CD4-positive, alpha-beta memory T cell (primary cell): Measurements from ENCODE around the gene TERF2IP. TPM values are rescaled to one million over a fixed set of nuclear protein-coding genes. Genes with fewer than 3 reads are reported as not detected.

Experiments
- CTCF ChIA-PET: fragments of 350-600 bp; sonication (Branson Sonifier 250); formaldehyde crosslinking; loops from one replicate; lab custom pipeline; 2021; ENCODE audit warnings: inconsistent platforms; ENCODE audit not compliant: partially characterized antibody; lab: Charles Lee
- POLR2A ChIA-PET: fragments of 350-600 bp; sonication (Branson Sonifier 250); formaldehyde crosslinking; loops from one replicate; lab custom pipeline; 2021; ENCODE audit not compliant: partially characterized antibody; lab: Charles Lee
- DNase-seq, 5 donors: peaks; one replicate each; pipeline versions ENCODE4 v3.0.0 to v3.0.0-alpha.2; 2020 to 2022; ENCODE audit warnings: mixed read lengths in 1 of 5
- H3K27ac ChIP-seq: one replicate; pipeline ENCODE4 v1.7.0; 2013; ENCODE audit warnings: low read depth, low read length
- H3K27me3 ChIP-seq: 2 replicates; pipeline ENCODE4 v1.7.0; 2013; ENCODE audit warnings: mild to moderate bottlenecking, low read length, moderate library complexity; ENCODE audit not compliant: insufficient read depth
- H3K36me3 ChIP-seq: 2 replicates; pipeline ENCODE4 v1.7.0; 2013; ENCODE audit warnings: mild to moderate bottlenecking, low read length, moderate library complexity; ENCODE audit not compliant: insufficient read depth
- H3K4me1 ChIP-seq: 2 replicates; pipeline ENCODE4 v1.7.0; 2013; ENCODE audit warnings: mild to moderate bottlenecking, low read length, moderate library complexity; ENCODE audit not compliant: insufficient read depth
- H3K4me3 ChIP-seq, 2 donors: one replicate each; pipeline ENCODE4 v1.7.0; 2013; ENCODE audit warnings: low read length in 2 of 2, mild to moderate bottlenecking in 1 of 2
- H3K9me3 ChIP-seq, 2 donors: one replicate each; pipeline ENCODE4 v1.7.0; 2013; ENCODE audit warnings: low read length in 2 of 2, control low read depth in 1 of 2; ENCODE audit not compliant: control insufficient read depth in 1 of 2
- H3K27ac Mint-ChIP-seq, 7 donors: one replicate each; pipeline ENCODE4 v1.8.0; 2020 to 2021; ENCODE audit warnings: mixed read lengths in 7 of 7, mild to moderate bottlenecking in 6 of 7, inconsistent platforms in 3 of 7, moderate library complexity in 3 of 7
- H3K27me3 Mint-ChIP-seq, 2 donors: one replicate each; pipeline ENCODE4 v1.8.0; 2020 to 2021; ENCODE audit warnings: mixed read lengths in 2 of 2
- H3K36me3 Mint-ChIP-seq, 2 donors: one replicate each; pipeline ENCODE4 v1.8.0; 2020 to 2021; ENCODE audit warnings: mixed read lengths in 2 of 2, inconsistent platforms in 1 of 2, mild to moderate bottlenecking in 1 of 2
- H3K4me1 Mint-ChIP-seq, 4 donors: one replicate each; pipeline ENCODE4 v1.8.0; 2020 to 2021; ENCODE audit warnings: mixed read lengths in 4 of 4, mild to moderate bottlenecking in 1 of 4
- H3K4me3 Mint-ChIP-seq, 8 donors: one replicate each; pipeline ENCODE4 v1.8.0; 2020 to 2021; ENCODE audit warnings: mixed read lengths in 8 of 8, mild to moderate bottlenecking in 7 of 8, moderate library complexity in 6 of 8, inconsistent platforms in 3 of 8
- H3K9me3 Mint-ChIP-seq, 8 donors: one replicate each; pipeline ENCODE4 v1.8.0; 2020 to 2021; ENCODE audit warnings: mixed read lengths in 8 of 8, mild to moderate bottlenecking in 5 of 8, inconsistent platforms in 3 of 8, moderate library complexity in 1 of 8
- intact Hi-C: fragments of 100-400 bp; cut with micrococcal nuclease; formaldehyde crosslinking; loops from one replicate; pipeline ENCODE4 v1.15.1; 2023
- polyA plus RNA-seq, 2 donors: library from polyadenylated mRNA; unstranded; fragments of 300-500 nt; fragmentation: Illumina TruSeq; gene quantifications; one replicate each; pipeline ENCODE4 v1.2.3, GENCODE V29; 2021
- total RNA-seq, 2 experiments: library from RNA; stranded (reverse); gene quantifications; one replicate each; pipeline ENCODE4 v1.2.3, GENCODE V29; 2021

Gene TERF2IP
- total and polyA plus RNA-seq, 4 experiments from 2014 or later = 98.4 to 185 (median 130) TPM

DNA sequence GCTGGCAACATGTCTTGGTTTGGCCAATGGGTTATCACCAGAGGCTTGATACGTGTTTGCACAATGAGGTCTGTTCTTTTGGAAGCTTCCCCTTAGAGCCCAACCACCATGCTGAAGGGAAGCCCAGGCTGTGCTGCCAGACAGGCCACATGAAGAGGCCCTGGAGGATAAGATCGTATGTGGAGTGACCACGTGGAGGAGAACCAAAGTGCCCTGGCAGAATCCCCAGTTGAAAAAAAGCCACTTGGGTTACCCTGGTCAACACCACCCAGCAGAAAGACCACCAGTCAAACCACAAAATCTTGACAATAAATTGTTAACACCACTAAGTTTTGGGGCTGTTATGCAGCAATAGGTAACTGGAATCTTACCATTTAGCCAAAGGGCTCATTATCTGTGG, 17.5 kb upstream of the TERF2IP start:
- Mint-ChIP-seq H3K4me1 (peaks cover 33 to 43% (median 36%) of the 10 kb centered on the region in 4 donors), H3K27me3 (no peaks in the 10 kb centered on the region), H3K9me3 (peaks cover 0 to 1% (median 0%) of the 10 kb centered on the region in 8 donors), H3K36me3 (peaks cover 74 to 84% of the 10 kb centered on the region in 2 donors), H3K27ac (peak overlapping the region in 2 of 7 donors; percentile 7 to 56), H3K4me3 (no peak overlapping the region)
- Histone ChIP-seq H3K4me1 (peaks cover 28% of the 10 kb centered on the region), H3K27me3 (no peaks in the 10 kb centered on the region), H3K36me3 (peaks cover 73% of the 10 kb centered on the region), H3K27ac (no peak overlapping the region), H3K9me3 (no peaks in the 10 kb centered on the region), H3K4me3 (no peak overlapping the region)
- ChIA-PET CTCF (interaction anchor here (1.2 to 1.5 kb wide), 3 partner anchors 14 to 113 kb away, joined by 3 to 6 read pairs (median 3); partner anchors contain the start of genes KARS1 and TERF2IP), POLR2A (interaction anchor here (1.6 to 6.1 kb wide), 2 partner anchors 8 to 18 kb away, joined by 8 to 70 read pairs; partner anchors contain the start of genes KARS1 and TERF2IP)
- no peak for DNase-seq
- intact Hi-C loops = no loop called here

DNA sequence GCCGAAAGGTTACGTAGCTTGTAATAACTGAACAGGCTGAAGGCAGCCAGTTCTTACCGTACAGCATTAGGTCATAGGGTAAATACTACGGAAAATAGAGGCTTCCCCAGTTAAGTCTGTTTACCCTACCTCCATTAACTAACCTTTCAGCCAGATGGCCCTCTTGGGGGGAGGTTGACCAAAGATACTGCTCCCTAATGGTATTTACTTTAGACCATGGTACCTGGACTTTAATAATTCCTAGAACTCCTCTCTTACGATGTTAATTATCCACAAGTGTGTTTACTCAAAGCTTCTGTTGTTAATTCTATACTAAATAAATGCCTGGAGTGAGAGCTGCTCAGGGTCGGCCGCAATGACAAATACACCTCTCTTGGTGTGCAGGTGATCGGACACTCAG, 14.7 kb upstream of the TERF2IP start:
- Mint-ChIP-seq H3K4me1 (peaks cover 16 to 18% (median 17%) of the 10 kb centered on the region in 4 donors), H3K9me3 (no peaks in the 10 kb centered on the region), H3K27ac (peak overlapping the region in 2 of 7 donors; percentile 30 to 53), H3K36me3 (peaks cover 68 to 88% of the 10 kb centered on the region in 2 donors), H3K4me3 (no peak overlapping the region), H3K27me3 (no peaks in the 10 kb centered on the region)
- Histone ChIP-seq H3K27ac (no peak overlapping the region), H3K36me3 (peaks cover 89% of the 10 kb centered on the region), H3K27me3 (no peaks in the 10 kb centered on the region), H3K4me1 (peaks cover 15% of the 10 kb centered on the region), H3K9me3 (no peaks in the 10 kb centered on the region), H3K4me3 (no peak overlapping the region)
- ChIA-PET POLR2A (interaction anchor here (1.0 to 1.6 kb wide), 4 partner anchors 9 to 200 kb away, joined by 3 to 7 read pairs (median 4); partner anchors contain the start of genes ADAT1, CFDP1, KARS1 and TERF2IP), CTCF (interaction anchor here (0.7 to 2.1 kb wide), 5 partner anchors 10 to 168 kb away, joined by 3 to 8 read pairs (median 3); partner anchors contain the start of genes ADAT1, KARS1 and TERF2IP)
- intact Hi-C loops = no loop called here
- DNase-seq = no peak

DNA sequence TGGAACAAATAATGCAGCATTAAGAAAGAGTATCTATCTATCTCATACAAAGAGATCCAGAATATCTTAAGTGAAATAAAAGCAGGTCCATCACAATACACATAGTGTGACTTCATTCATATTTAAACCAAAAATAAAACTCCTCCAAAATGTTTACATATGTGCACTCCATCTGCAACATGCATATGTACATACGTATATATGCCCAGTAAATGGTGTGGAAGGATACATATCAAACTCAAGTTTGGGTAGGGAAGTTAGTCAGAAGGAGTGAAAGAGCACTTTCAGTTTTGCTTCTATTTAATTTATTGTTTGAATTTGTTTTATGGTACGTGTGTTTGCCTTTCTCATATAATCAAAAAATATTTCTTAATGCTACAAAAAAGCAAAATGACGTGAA, 12.5 kb upstream of the TERF2IP start:
- ChIA-PET POLR2A (interaction anchor here (0.8 to 1.0 kb wide), 2 partner anchors 11 to 12 kb away, joined by 3 to 5 read pairs; partner anchors contain the start of genes KARS1 and TERF2IP), CTCF (interaction anchor here (1.0 kb wide), 1 partner anchor 13 kb away, joined by 3 read pairs; the partner anchor contains the start of genes KARS1 and TERF2IP)
- no peaks in the 10 kb centered on the region for H3K9me3 ChIP-seq
- no peak for DNase-seq
- no peaks in the 10 kb centered on the region for H3K27me3 Mint-ChIP-seq
- H3K4me1 Mint-ChIP-seq = peaks cover 0 to 12% (median 2%) of the 10 kb centered on the region in 4 donors
- peak overlapping the region in 1 of 7 donors; percentile 23 for H3K27ac Mint-ChIP-seq
- H3K27me3 ChIP-seq = no peaks in the 10 kb centered on the region
- H3K27ac ChIP-seq = no peak overlapping the region
- no peaks in the 10 kb centered on the region for H3K4me1 ChIP-seq
- no peak overlapping the region for H3K4me3 ChIP-seq
- H3K36me3 ChIP-seq = peaks cover 82% of the 10 kb centered on the region
- intact Hi-C loops = no loop called here
- H3K9me3 Mint-ChIP-seq = no peaks in the 10 kb centered on the region
- H3K36me3 Mint-ChIP-seq = peaks cover 62 to 81% of the 10 kb centered on the region in 2 donors
- no peak overlapping the region for H3K4me3 Mint-ChIP-seq

DNA sequence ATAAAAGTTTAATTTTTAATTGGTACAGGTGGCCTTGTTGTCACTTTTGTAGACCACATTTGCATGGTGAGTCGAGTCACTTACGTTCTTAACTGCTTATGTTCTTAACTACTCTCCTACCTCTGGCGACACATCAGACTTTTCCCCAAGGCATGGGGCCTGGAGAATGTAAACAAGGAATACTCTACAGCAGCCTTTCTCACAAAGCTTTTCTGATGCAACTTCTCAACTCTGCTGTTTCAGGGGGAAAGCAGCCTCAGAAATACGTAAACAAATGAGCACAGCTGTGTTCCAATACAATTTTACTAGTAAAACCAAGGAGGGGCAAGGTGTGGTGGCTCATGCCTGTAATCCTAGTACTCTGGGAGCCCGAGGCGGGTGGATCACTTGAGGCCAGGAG, 7.0 kb upstream of the TERF2IP start:
- H3K27ac Mint-ChIP-seq = peak overlapping the region in 2 of 7 donors; percentile 19 to 46
- Histone ChIP-seq H3K9me3 (no peaks in the 10 kb centered on the region), H3K36me3 (peaks cover 59% of the 10 kb centered on the region), H3K27ac (no peak overlapping the region), H3K4me3 (no peak overlapping the region), H3K27me3 (no peaks in the 10 kb centered on the region), H3K4me1 (peaks cover 36% of the 10 kb centered on the region)
- ChIA-PET CTCF (no interaction called here), POLR2A (interaction anchor here (1.1 to 1.2 kb wide), 2 partner anchors 14 to 18 kb away, joined by 3 to 4 read pairs; partner anchors contain the start of gene ADAT1)
- no peaks in the 10 kb centered on the region for H3K9me3 Mint-ChIP-seq
- intact Hi-C loops = no loop called here
- DNase-seq = no peak
- H3K4me3 Mint-ChIP-seq = no peak overlapping the region
- peaks cover 65 to 78% of the 10 kb centered on the region in 2 donors for H3K36me3 Mint-ChIP-seq
- no peaks in the 10 kb centered on the region for H3K27me3 Mint-ChIP-seq
- peaks cover 24 to 45% (median 32%) of the 10 kb centered on the region in 4 donors for H3K4me1 Mint-ChIP-seq

DNA sequence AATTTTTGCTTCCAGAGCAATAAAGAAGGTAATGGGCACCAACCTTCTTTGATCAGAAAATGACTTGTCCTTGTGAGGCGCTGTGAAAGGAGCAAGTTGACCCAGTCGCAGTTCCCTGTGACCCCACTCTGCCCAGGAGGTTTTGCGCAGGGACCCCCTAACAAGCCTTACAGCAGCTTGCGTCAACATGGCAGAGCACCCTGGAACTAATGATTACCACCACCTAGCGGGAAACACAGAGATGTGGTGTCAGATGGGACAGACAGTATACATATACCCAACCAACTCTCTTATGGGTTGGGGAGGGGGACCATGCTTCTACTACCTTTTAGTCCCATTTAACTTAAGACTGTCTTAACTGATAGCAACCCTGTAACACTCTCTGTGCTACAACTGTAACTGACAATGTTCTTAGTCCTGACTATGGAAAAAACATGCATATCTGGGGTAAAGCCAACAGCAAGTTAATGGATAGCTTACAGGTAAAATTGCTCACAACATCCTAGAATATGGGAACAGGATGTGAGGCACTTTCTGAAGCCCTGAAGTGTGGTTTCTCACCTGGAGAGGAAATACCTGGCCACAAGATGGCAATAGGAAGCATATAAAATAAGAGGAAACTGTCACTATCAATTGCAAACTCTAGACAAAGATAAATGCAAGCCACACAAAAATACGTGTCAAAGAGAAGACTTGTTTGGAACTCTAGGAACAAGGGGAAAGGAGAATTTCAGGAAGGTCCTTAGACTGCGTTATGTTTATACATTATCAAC, 3.1 kb upstream of the TERF2IP start:
- ChIA-PET POLR2A (interaction anchor here (0.9 to 8.2 kb wide), 8 partner anchors 10 to 88 kb away, joined by 3 to 293 read pairs (median 4); partner anchors contain the start of genes ADAT1 and TMEM231), CTCF (interaction anchor here (1.1 to 2.7 kb wide), 11 partner anchors 8 to 179 kb away, joined by 3 to 10 read pairs (median 4); partner anchors contain the start of genes ADAT1 and TMEM170A)
- H3K36me3 Mint-ChIP-seq = peaks cover 46 to 70% of the 10 kb centered on the region in 2 donors
- peak; percentile 36 to 55 (median 48) for DNase-seq
- no peak overlapping the region for H3K4me3 ChIP-seq
- peak overlapping the region; percentile 46 for H3K27ac ChIP-seq
- intact Hi-C loops = no loop called here
- H3K4me3 Mint-ChIP-seq = peak overlapping the region; percentile 51 to 85 (median 82)
- H3K4me1 Mint-ChIP-seq = peaks cover 28 to 64% (median 40%) of the 10 kb centered on the region in 4 donors
- H3K36me3 ChIP-seq = peaks cover 32% of the 10 kb centered on the region
- peaks cover 50% of the 10 kb centered on the region for H3K4me1 ChIP-seq
- no peaks in the 10 kb centered on the region for H3K27me3 Mint-ChIP-seq
- H3K9me3 ChIP-seq = no peaks in the 10 kb centered on the region
- no peaks in the 10 kb centered on the region for H3K27me3 ChIP-seq
- peak overlapping the region; percentile 70 to 94 (median 88) for H3K27ac Mint-ChIP-seq
- H3K9me3 Mint-ChIP-seq = no peaks in the 10 kb centered on the region

DNA sequence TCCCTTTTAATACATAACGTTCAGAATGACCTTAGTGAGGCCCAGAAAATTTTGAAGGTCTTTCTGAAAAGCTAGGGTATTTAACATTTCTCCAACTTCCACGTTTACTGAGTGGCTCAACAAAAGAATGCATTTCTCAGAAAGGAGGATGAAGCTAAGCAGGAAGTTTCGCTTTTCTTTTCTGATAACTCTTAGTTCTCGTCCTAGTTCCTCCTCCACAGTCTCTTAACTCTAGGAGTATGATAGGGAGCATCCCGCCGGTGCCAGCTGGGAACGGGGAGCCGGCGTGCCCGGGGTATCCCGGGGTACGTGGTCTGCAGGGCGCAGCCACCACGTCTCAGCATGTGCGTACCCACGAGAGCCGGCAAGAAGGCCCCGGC, 471 bp upstream of the TERF2IP start:
- ChIA-PET CTCF (interaction anchor here (0.6 to 3.3 kb wide), 17 partner anchors 10 to 1544 kb away, joined by 3 to 31 read pairs (median 7); partner anchors contain the start of genes ADAT1, CFDP1, GABARAPL2 and MON1B), POLR2A (interaction anchor here (0.6 to 8.2 kb wide), 25 partner anchors 9 to 1565 kb away, joined by 3 to 293 read pairs (median 6); partner anchors contain the start of genes ADAT1, CFDP1, GABARAPL2 and MLKL)
- intact Hi-C loops = loop anchor here (1.0 to 2.0 kb wide), 9 partner anchors 24 to 1544 kb away; partner anchors contain the start of genes ADAT1, CFDP1, GABARAPL2 and MON1B
- Mint-ChIP-seq H3K36me3 (peaks cover 30 to 63% of the 10 kb centered on the region in 2 donors), H3K4me1 (peaks cover 42 to 72% (median 57%) of the 10 kb centered on the region in 4 donors), H3K4me3 (peak overlapping the region; percentile 94 to 100 (median 99)), H3K27me3 (no peaks in the 10 kb centered on the region), H3K9me3 (peaks cover 0 to 1% (median 0%) of the 10 kb centered on the region in 8 donors), H3K27ac (peak overlapping the region; percentile 95 to 99 (median 99))
- Histone ChIP-seq H3K4me1 (peaks cover 69% of the 10 kb centered on the region), H3K36me3 (peaks cover 8% of the 10 kb centered on the region), H3K4me3 (peak overlapping the region; percentile 79 to 99), H3K27me3 (no peaks in the 10 kb centered on the region), H3K27ac (peak overlapping the region; percentile 98), H3K9me3 (no peaks in the 10 kb centered on the region)
- no peak for DNase-seq
